Ascending aorta (tissue), 2 donors: ENCODE data around the gene SLC11A1. TPM values are rescaled to one million over a fixed set of nuclear protein-coding genes. Genes with fewer than 3 reads are reported as not detected.

Experiments
- DNase-seq, 2 donors: peaks; one replicate each; pipeline ENCODE4 v3.0.0-alpha.2; 2019; ENCODE audit warnings: low spot score in 2 of 2
- H3K27ac ChIP-seq, 2 donors: fragments of 200-600 bp; sonication (generic); one replicate each; pipeline ENCODE4 v1.5.1; 2016 to 2017; ENCODE audit warnings: mild to moderate bottlenecking in 1 of 2
- H3K27me3 ChIP-seq: fragments of 200-600 bp; sonication (generic); one replicate; pipeline ENCODE4 v1.5.1; 2017
- H3K36me3 ChIP-seq, 2 donors: fragments of 200-600 bp; sonication (generic); one replicate each; pipeline ENCODE4 v1.5.1; 2016
- H3K4me1 ChIP-seq, 2 donors: fragments of 200-600 bp; sonication (generic); one replicate each; pipeline ENCODE4 v1.5.1; 2016 to 2017; ENCODE audit warnings: mild to moderate bottlenecking in 1 of 2
- H3K4me3 ChIP-seq, 2 donors: fragments of 200-600 bp; sonication (generic); one replicate each; pipeline ENCODE4 v1.5.1; 2016 to 2017; ENCODE audit warnings: mild to moderate bottlenecking in 1 of 2
- H3K9me3 ChIP-seq, 2 donors: fragments of 200-600 bp; sonication (generic); one replicate each; pipeline ENCODE4 v1.5.1; 2016
- intact Hi-C: fragments of 100-400 bp; cut with DNase I; formaldehyde crosslinking; loops from one replicate; pipeline ENCODE4 v1.15.1; 2023
- total RNA-seq: library from RNA; depleted of rRNA; stranded (reverse); fragments of >200 nt; gene quantifications from one replicate; pipeline ENCODE4 v1.1.0, GENCODE V29; 2016
- TF ChIP-seq, protein P1 (sequence below), 3 experiments: fragments of 200-600 bp in 2 of 3; fragments of 450-650 bp in 1 of 3; sonication (generic) in 2 of 3; IDR thresholded peaks; one replicate each; pipeline ENCODE4 v1.5.1; 2016 to 2019; ENCODE audit warnings: antibody characterized with exemption in 3 of 3, mild to moderate bottlenecking in 1 of 3, moderate library complexity in 1 of 3

SLC11A1 gene, protein sequence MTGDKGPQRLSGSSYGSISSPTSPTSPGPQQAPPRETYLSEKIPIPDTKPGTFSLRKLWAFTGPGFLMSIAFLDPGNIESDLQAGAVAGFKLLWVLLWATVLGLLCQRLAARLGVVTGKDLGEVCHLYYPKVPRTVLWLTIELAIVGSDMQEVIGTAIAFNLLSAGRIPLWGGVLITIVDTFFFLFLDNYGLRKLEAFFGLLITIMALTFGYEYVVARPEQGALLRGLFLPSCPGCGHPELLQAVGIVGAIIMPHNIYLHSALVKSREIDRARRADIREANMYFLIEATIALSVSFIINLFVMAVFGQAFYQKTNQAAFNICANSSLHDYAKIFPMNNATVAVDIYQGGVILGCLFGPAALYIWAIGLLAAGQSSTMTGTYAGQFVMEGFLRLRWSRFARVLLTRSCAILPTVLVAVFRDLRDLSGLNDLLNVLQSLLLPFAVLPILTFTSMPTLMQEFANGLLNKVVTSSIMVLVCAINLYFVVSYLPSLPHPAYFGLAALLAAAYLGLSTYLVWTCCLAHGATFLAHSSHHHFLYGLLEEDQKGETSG
- total RNA-seq = 16.4 TPM

DNA sequence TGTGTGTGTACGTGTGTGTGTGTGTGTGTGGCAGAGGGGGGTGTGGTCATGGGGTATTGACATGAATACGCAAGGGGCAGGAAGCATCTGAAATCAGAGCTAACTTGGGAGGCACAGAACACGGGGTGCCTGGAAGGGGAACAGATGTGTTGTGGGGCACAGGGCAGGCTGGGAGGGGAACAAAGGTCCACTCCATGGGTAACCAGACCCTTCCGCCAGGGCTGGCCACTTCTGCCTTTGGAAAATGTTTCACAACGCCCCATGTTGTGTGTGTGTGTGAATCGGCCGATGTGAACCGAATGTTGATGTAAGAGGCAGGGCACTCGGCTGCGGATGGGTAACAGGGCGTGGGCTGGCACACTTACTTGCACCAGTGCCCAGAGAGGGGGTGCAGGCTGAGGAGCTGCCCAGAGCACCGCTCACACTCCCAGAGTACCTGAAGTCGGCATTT is at the start of gene SLC11A1:
TSS of gene SLC11A1 (plus strand) at position 358 of the 451 bp plus-strand sequence. CDS start 96 bp downstream, outside the sequence.
- TF ChIP-seq, protein P1, sequence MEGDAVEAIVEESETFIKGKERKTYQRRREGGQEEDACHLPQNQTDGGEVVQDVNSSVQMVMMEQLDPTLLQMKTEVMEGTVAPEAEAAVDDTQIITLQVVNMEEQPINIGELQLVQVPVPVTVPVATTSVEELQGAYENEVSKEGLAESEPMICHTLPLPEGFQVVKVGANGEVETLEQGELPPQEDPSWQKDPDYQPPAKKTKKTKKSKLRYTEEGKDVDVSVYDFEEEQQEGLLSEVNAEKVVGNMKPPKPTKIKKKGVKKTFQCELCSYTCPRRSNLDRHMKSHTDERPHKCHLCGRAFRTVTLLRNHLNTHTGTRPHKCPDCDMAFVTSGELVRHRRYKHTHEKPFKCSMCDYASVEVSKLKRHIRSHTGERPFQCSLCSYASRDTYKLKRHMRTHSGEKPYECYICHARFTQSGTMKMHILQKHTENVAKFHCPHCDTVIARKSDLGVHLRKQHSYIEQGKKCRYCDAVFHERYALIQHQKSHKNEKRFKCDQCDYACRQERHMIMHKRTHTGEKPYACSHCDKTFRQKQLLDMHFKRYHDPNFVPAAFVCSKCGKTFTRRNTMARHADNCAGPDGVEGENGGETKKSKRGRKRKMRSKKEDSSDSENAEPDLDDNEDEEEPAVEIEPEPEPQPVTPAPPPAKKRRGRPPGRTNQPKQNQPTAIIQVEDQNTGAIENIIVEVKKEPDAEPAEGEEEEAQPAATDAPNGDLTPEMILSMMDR (IDR thresholded peaks at IDR 0.05) = no peak
- intact Hi-C loops = no loop called here
- Histone ChIP-seq H3K9me3 (no peaks in the 10 kb centered on the region), H3K4me1 (no peaks in the 10 kb centered on the region), H3K27me3 (no peaks in the 10 kb centered on the region), H3K4me3 (peak within 1 kb of the TSS in 1 of 2 donors; percentile 33), H3K27ac (peak within 1 kb of the TSS in 1 of 2 donors; percentile 24), H3K36me3 (no peaks in the 10 kb centered on the region)
- peak in 1 of 2 donors; percentile 82 for DNase-seq

DNA sequence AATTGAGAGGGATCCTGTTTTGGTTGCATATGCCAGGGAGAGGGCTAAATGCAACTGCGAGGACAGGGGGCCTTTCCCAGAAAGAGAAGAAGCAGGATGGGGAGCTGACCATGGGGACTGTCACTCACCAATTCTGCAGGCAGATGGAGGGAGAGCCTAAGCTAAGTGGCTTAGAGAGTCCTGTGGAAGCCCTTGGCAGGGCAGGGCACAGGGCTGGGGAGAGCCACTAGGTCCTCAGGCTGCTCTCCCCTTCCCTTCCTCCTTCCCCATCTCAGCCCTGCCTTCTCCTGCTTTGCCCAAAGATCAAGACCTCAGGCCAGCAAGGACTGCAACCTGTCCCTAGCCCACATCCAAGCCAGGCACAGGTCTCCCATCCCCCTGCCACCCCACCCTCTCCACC is 49.8 kb upstream of the SLC11A1 start:
- intact Hi-C loops = no loop called here
- no peak overlapping the region for H3K4me3 ChIP-seq
- no peaks in the 10 kb centered on the region for H3K36me3 ChIP-seq
- peaks cover 0 to 11% of the 10 kb centered on the region in 2 donors for H3K4me1 ChIP-seq
- TF ChIP-seq, protein P1 (IDR thresholded peaks at IDR 0.05) = no peak
- H3K27ac ChIP-seq = peak overlapping the region; percentile 45 to 47
- DNase-seq = no peak
- no peaks in the 10 kb centered on the region for H3K27me3 ChIP-seq
- no peaks in the 10 kb centered on the region for H3K9me3 ChIP-seq

DNA sequence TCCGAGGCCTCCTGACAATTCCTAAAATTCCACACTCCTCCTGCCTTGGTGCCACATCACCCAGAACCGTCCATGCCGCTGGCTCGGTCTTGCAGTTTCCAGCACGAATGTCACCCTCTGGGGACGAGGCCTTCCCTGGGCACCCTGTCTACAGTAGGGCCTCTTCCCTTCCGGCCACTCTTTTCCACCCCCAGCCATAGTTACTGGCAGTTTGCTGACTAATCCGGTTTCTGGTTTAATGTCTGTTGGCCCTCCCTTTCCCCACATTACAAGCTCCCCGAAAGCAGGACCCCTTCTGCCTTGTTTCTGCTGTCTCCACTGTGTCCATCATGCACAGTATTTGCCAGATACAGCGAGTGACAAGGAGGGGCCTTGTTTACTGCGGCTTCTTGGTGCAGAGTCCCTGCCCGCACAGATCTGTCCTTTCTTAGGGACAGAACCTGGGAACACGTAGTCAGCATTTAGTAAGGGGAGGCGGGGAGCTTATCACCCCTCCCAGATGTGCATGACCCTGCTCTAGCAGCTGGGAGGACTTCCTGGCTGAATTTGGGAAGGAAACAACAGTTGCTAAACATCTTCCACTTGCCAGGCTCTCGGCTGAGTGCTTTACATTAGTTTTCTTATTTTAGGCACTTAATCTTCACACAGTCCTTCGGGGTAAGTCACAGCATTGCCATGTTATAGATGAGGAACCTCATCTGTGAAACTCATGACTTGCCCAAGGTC is 49.0 kb upstream of the SLC11A1 start:
- no peaks in the 10 kb centered on the region for H3K9me3 ChIP-seq
- peak overlapping the region; percentile 45 to 47 for H3K27ac ChIP-seq
- no peak for DNase-seq
- H3K4me1 ChIP-seq = peaks cover 0 to 9% of the 10 kb centered on the region in 2 donors
- H3K36me3 ChIP-seq = no peaks in the 10 kb centered on the region
- TF ChIP-seq, protein P1 (IDR thresholded peaks at IDR 0.05) = no peak
- intact Hi-C loops = no loop called here
- H3K4me3 ChIP-seq = no peak overlapping the region
- no peaks in the 10 kb centered on the region for H3K27me3 ChIP-seq

DNA sequence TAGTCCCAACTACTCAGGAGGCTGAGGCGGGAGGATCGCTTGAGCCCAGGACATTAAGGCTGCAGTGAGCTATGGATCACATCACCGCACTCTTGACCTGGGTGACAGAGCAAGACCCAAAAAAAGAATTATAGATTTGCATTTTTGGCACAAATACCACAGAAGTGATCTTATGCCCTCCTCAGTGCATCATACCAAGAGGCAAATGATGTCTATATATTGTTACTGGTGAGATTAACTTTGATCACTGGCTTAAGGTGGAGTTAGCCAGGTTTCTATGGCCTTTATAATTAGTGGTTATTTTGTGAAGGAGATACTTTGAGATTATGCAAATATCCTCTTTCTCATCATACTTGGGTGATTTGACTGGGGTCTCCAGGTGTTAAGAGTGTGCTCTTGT is 47.5 kb upstream of the SLC11A1 start:
- Histone ChIP-seq H3K4me3 (no peak overlapping the region), H3K36me3 (no peaks in the 10 kb centered on the region), H3K9me3 (no peaks in the 10 kb centered on the region), H3K4me1 (peaks cover 0 to 2% of the 10 kb centered on the region in 2 donors), H3K27me3 (no peaks in the 10 kb centered on the region), H3K27ac (no peak overlapping the region)
- no peak for DNase-seq
- intact Hi-C loops = no loop called here
- TF ChIP-seq, protein P1 (IDR thresholded peaks at IDR 0.05) = no peak

DNA sequence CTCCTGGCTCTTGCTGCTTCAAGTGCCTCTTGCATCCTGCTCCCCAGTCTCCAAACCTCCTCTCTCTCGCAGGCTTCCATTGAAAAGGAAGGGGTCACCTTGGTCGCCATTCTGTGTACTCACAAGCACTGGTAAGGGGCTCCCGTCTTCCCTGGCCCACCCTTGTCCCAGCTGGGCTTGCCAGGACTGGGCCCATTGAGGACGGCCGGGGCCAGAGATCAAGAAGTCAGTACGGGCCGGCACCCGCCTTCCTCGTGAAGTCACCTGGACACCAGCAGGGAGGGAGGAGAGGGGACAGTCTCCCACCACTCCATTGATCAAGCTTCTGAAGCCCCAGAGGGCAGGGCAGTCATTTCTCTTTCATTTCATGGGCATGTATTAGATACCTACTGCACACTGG is 41.4 kb upstream of the SLC11A1 start:
- Histone ChIP-seq H3K27ac (no peak overlapping the region), H3K36me3 (no peaks in the 10 kb centered on the region), H3K4me3 (no peak overlapping the region), H3K4me1 (peaks cover 16 to 28% of the 10 kb centered on the region in 2 donors), H3K9me3 (no peaks in the 10 kb centered on the region), H3K27me3 (no peaks in the 10 kb centered on the region)
- DNase-seq = no peak
- intact Hi-C loops = loop anchor here (5.0 kb wide), 1 partner anchor 38 kb away; no protein-coding TSS in a partner anchor
- TF ChIP-seq, protein P1 (IDR thresholded peaks at IDR 0.05) = no peak
